ENCODE results near the gene CCDC18.

Gene CCDC18

DNA sequence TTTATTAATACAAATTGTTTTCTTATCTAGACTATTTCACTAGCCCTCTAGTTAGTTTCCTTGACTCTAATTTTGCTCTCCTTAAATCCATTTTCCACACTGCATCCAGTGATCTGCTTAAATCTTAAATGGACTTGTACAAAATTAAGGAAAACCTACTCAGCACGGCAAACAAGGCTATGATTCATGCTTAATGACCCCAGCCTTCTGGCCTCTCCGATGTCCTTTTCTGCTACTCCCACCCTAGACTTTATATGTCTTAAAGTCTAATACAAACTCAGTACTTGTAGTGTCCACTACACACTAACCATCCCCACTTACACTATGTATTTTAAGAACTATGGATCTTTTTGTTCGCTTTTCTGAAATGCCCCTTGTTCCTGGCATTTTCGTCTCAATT is 2.5 kb upstream of the CCDC18 start (continued):
- TF ChIP-seq GLIS3 (CRISPR knock-in tag; IDR thresholded peaks at IDR 0.05) (no peak), SNAI2 (CRISPR knock-in tag; IDR thresholded peaks at IDR 0.05) (no peak), TOX (CRISPR knock-in tag; IDR thresholded peaks at IDR 0.05; ENCODE audit: borderline replicate concordance) (no peak)

DNA sequence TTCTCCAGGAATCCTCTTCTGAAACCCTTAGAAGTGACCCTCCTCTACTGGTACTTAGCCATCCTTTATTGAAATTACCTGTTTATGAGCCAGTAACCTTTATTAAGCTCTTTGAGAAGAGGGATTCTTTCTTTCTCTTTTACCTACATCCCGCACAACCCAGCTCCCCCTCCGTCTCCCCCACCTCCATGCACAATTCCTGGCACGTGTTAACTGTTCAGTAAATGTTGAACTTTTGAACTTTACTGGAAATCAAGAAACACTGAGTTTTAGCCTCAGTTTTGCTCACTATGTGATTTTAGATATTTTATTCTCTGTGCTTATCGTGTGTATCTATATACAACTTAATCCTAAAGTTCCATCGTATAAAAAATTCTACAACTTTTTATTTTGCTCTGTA is 2.1 kb upstream of the CCDC18 start:
- TF ChIP-seq, protein P1, sequence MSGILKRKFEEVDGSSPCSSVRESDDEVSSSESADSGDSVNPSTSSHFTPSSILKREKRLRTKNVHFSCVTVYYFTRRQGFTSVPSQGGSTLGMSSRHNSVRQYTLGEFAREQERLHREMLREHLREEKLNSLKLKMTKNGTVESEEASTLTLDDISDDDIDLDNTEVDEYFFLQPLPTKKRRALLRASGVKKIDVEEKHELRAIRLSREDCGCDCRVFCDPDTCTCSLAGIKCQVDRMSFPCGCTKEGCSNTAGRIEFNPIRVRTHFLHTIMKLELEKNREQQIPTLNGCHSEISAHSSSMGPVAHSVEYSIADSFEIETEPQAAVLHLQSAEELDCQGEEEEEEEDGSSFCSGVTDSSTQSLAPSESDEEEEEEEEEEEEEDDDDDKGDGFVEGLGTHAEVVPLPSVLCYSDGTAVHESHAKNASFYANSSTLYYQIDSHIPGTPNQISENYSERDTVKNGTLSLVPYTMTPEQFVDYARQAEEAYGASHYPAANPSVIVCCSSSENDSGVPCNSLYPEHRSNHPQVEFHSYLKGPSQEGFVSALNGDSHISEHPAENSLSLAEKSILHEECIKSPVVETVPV (CRISPR knock-in tag; IDR thresholded peaks at IDR 0.05), result no peak
- TF ChIP-seq ZNF8 (CRISPR knock-in tag; IDR thresholded peaks at IDR 0.05), result no peak
- ATAC-seq, result no peak

DNA sequence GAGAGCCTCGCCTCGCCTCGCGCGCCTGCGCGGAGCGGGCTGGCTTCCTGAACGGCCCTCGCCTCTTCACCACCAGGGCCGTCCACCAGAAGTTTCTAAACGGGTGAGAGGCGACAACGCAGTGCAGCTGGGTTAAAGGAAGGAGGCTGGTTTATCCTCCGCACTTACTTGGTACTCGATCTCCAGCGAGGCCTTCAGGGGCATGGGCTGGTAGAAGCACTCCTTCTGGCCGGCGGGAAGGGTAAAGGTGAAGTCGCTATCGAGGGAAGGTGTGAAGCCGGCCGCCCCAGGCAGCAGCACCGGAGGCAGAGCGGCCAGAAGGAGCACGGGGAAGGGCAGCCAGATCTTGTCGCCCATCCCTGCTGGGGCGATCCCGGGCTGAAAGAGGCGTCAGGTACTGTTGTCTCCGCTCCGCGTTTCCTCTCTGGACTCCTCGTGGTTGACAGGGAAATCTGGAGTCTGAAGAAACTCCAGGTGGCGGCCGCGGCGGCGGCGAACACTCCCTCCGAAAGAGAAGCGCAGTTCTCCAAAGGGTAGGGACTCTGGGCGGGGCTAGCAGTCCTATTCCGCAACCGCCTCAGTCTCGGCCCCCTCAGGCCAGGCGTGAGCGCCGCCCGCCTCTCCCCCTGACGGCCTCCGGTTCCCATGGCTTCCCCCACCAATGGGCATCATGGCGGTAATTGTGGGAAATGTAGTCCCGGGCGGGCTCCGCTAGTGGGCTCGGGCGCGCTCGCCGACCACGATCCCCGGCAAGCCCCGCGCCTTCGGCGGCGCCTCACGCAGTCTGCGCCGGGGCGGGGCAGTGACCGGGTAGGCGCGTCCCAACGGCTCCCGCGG is 420 bp upstream of the CCDC18 start, which contains the start of gene TMED5:
TMED5 (minus strand) TSS at position 528 of the 837 bp plus-strand sequence; CDS start at position 357, 171 bp downstream.
- TF ChIP-seq, protein P2, sequence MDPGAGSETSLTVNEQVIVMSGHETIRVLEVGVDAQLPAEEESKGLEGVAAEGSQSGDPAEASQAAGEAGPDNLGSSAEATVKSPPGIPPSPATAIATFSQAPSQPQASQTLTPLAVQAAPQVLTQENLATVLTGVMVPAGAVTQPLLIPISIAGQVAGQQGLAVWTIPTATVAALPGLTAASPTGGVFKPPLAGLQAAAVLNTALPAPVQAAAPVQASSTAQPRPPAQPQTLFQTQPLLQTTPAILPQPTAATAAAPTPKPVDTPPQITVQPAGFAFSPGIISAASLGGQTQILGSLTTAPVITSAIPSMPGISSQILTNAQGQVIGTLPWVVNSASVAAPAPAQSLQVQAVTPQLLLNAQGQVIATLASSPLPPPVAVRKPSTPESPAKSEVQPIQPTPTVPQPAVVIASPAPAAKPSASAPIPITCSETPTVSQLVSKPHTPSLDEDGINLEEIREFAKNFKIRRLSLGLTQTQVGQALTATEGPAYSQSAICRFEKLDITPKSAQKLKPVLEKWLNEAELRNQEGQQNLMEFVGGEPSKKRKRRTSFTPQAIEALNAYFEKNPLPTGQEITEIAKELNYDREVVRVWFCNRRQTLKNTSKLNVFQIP (CRISPR knock-in tag; IDR thresholded peaks at IDR 0.05; ENCODE audit: borderline replicate concordance, low read depth), result no peak
- TF ChIP-seq ARNTL (CRISPR knock-in tag; IDR thresholded peaks at IDR 0.05; ENCODE audit: borderline replicate concordance, low read depth) (no peak), ZFP30 (CRISPR knock-in tag; IDR thresholded peaks at IDR 0.05) (no peak), ZNF8 (CRISPR knock-in tag; IDR thresholded peaks at IDR 0.05) (no peak), SNAI2 (CRISPR knock-in tag; IDR thresholded peaks at IDR 0.05) (no peak)
- ATAC-seq, result peak; percentile 95

DNA sequence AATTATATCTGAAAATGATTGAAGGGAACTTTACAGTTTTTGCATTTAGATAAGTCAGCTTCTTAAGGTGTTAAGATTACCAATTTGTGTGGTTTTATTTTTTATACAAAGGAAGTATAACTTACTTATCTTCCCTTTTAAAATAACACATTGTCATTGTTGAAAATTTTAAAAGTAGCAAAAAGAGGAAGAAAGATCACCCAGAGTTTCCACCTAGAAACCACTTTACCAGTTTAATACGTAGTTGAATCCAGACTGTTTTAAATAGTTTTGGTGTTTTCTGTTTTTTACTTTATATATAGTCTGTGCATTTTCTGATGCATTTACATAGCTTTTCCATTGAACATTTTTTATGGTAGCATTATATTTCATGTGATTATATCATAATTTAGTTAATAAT is 6.1 kb downstream of the CCDC18 start:
- ATAC-seq, result no peak

DNA sequence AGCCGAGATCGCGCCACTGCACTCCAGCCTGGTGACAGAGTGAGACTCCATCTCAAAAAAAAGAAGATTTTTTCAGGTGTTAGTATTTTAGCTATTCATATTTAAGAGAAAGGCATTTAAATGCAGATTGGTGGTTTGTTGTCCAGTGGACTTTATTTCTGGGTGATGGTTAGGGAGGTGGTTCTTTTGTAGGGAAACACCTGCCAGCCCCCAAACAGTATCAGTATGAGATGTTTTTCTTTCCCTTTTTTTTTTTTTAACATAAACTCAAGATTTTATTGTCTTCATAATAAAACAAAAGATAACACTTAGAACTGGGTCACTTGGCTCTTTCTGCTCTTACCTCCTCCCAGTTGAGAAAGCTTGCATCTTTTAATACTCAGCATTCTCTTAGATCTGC is 9.9 kb downstream of the CCDC18 start:
- no peak for ATAC-seq
- TF ChIP-seq ISL1 (CRISPR knock-in tag; IDR thresholded peaks at IDR 0.05), result no peak
- TF ChIP-seq ZFP3 (CRISPR knock-in tag; IDR thresholded peaks at IDR 0.05), result no peak
- TF ChIP-seq, protein P3, sequence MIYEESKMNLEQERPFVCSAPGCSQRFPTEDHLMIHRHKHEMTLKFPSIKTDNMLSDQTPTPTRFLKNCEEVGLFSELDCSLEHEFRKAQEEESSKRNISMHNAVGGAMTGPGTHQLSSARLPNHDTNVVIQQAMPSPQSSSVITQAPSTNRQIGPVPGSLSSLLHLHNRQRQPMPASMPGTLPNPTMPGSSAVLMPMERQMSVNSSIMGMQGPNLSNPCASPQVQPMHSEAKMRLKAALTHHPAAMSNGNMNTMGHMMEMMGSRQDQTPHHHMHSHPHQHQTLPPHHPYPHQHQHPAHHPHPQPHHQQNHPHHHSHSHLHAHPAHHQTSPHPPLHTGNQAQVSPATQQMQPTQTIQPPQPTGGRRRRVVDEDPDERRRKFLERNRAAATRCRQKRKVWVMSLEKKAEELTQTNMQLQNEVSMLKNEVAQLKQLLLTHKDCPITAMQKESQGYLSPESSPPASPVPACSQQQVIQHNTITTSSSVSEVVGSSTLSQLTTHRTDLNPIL (CRISPR knock-in tag; IDR thresholded peaks at IDR 0.05; ENCODE audit: low read depth), result no peak
- no peak for TF ChIP-seq TOX (CRISPR knock-in tag; IDR thresholded peaks at IDR 0.05; ENCODE audit: borderline replicate concordance)
- TF ChIP-seq ZNF565 (CRISPR knock-in tag; conservative IDR thresholded peaks at IDR 0.05; ENCODE audit: low read depth), result no peak
- no peak for TF ChIP-seq ZNF8 (CRISPR knock-in tag; IDR thresholded peaks at IDR 0.05)
- no peak for TF ChIP-seq RARB (CRISPR knock-in tag; IDR thresholded peaks at IDR 0.05)

More for the DNA sequence above, 6.1 kb downstream of the CCDC18 start:
- TF ChIP-seq ZC3H10 (CRISPR knock-in tag; IDR thresholded peaks at IDR 0.05) (no peak), SNAI2 (CRISPR knock-in tag; IDR thresholded peaks at IDR 0.05) (no peak), PPARA (CRISPR knock-in tag; IDR thresholded peaks at IDR 0.05; ENCODE audit: borderline replicate concordance) (no peak)
- TF ChIP-seq, protein P3 (CRISPR knock-in tag; IDR thresholded peaks at IDR 0.05; ENCODE audit: low read depth), result no peak

DNA sequence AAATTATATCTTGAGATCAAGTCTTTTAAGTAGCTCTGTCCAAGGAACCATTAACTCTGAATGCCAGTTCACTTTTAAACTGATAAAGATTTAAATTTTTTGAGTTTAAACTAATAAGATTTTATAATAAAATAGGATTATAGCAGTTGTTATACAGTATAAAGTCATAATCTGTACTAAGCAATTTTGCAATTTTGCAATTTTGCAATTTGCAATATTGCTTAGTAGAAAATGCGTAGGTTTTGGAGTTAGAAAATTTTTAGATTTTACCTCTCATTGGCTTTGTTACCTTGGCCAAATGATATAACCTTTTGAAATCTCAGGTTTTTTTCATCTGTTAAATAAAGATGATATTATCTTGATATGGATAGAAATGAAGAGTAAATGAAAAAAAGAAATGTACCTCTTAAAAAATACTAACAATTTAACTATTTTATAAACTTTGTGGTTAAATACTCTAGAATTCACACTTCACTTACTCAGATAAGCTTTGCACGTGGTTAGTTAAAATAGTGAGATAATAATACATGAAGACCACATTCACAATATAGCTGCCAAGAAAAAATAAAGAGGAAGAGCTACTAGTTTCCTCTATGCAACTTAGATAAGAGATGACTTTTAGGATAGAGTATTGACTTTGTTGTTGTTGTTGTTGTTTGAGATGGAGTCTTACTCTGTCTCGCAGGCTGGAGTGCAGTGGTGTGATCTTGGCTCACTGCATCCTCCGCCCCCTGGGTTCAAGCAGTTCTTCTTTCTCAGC is 13.9 kb downstream of the CCDC18 start:
- TF ChIP-seq ISL1 (CRISPR knock-in tag; IDR thresholded peaks at IDR 0.05) (no peak), ZNF8 (CRISPR knock-in tag; IDR thresholded peaks at IDR 0.05) (no peak), TOX (CRISPR knock-in tag; IDR thresholded peaks at IDR 0.05; ENCODE audit: borderline replicate concordance) (no peak), ESRRG (CRISPR knock-in tag; IDR thresholded peaks at IDR 0.05) (no peak), OSR1 (CRISPR knock-in tag; IDR thresholded peaks at IDR 0.05) (no peak)
- ATAC-seq, result no peak
